Right lobe of liver (tissue), 4 donors: ENCODE data around the gene RAP1GDS1.

Experiments used
- POLR2A ChIP-seq: fragments of 450-650 bp; IDR thresholded peaks from one replicate; pipeline ENCODE4 v1.6.1; 2017; ENCODE audit warnings: antibody characterized with exemption, mild to moderate bottlenecking
- TF ChIP-seq, protein P1 (sequence below), 4 donors: fragments of 200-600 bp in 3 of 4; fragments of 450-650 bp in 1 of 4; IDR thresholded peaks; one replicate each; pipeline versions ENCODE4 v1.5.1 to v1.8.0; 2016 to 2022; ENCODE audit warnings: antibody characterized with exemption in 4 of 4, mild to moderate bottlenecking in 2 of 4
- donor health status: DM: no; HTN: no; CAD: no.
- donor health status: DM: no; HTN: no; CAD: no.
- donor health status: DM: no; HTN: yes; CAD: no.

DNA sequence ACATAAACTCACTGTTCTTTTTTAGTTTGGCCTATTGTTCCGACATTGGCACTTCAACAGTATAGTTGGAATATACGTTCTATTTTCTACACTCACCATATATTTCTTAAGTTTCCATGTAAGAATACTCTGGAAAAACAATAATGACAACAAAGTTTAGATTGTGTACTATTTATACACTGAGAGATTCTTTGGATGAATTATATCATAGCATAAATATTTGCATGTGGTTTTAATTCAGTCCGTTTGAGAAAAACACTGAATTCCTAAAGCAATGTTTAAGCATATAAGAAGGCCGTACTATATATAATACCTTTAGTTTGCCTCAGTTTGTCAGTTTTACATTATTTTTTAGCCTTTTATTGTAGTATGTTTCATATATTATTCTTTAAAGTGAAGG is 82.4 kb downstream of the RAP1GDS1 start:
- TF ChIP-seq, protein P1, sequence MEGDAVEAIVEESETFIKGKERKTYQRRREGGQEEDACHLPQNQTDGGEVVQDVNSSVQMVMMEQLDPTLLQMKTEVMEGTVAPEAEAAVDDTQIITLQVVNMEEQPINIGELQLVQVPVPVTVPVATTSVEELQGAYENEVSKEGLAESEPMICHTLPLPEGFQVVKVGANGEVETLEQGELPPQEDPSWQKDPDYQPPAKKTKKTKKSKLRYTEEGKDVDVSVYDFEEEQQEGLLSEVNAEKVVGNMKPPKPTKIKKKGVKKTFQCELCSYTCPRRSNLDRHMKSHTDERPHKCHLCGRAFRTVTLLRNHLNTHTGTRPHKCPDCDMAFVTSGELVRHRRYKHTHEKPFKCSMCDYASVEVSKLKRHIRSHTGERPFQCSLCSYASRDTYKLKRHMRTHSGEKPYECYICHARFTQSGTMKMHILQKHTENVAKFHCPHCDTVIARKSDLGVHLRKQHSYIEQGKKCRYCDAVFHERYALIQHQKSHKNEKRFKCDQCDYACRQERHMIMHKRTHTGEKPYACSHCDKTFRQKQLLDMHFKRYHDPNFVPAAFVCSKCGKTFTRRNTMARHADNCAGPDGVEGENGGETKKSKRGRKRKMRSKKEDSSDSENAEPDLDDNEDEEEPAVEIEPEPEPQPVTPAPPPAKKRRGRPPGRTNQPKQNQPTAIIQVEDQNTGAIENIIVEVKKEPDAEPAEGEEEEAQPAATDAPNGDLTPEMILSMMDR (IDR thresholded peaks at IDR 0.05) = no peak
- no peak for TF ChIP-seq POLR2A
